Sigmoid colon (tissue), 4 donors: ENCODE results near the gene GRIN2A.

Source experiments
- CTCF ChIP-seq, 4 experiments: fragments of 450-650 bp in 3 of 4; fragments of 200-600 bp in 1 of 4; IDR thresholded peaks; one replicate each; pipeline ENCODE4 v1.5.1; 2016 to 2019; ENCODE audit warnings: antibody characterized with exemption in 4 of 4, mild to moderate bottlenecking in 3 of 4, moderate library complexity in 2 of 4
- EP300 ChIP-seq, 4 donors: sonication (generic); formaldehyde crosslinking; IDR thresholded peaks; one replicate each; pipeline ENCODE4 v1.6.1; 2017; ENCODE audit warnings: antibody characterized with exemption in 4 of 4
- POLR2A ChIP-seq, 2 donors: fragments of 450-650 bp; IDR thresholded peaks; one replicate each; pipeline ENCODE4 v1.6.1; 2016; ENCODE audit warnings: antibody characterized with exemption in 2 of 2, mild to moderate bottlenecking in 2 of 2, moderate library complexity in 2 of 2
- POLR2AphosphoS5 ChIP-seq, 4 donors: sonication (generic); formaldehyde crosslinking; IDR thresholded peaks; one replicate each; pipeline ENCODE4 v1.6.1; 2017; ENCODE audit warnings: antibody characterized with exemption in 4 of 4

- no peak for TF ChIP-seq POLR2AphosphoS5 (IDR thresholded peaks at IDR 0.05)
- TF ChIP-seq CTCF (IDR thresholded peaks at IDR 0.05) = no peak
- no peak for TF ChIP-seq POLR2A (IDR thresholded peaks at IDR 0.05)
- TF ChIP-seq EP300 (IDR thresholded peaks at IDR 0.05) = no peak
Measured at GRCh38 chr16:9948933-9949332, 233.3 kb downstream of the GRIN2A start.
